Activated T-cell treated with anti-CD3 and anti-CD28 coated beads, Interleukin-2, amount 50 U/mL, for 72 hours (primary cell): ENCODE results near the gene RCL1. TPM values are rescaled to one million over a fixed set of nuclear protein-coding genes. Genes with fewer than 3 reads are reported as not detected.
A peak's percentile ranks its signal among the peaks of the same experiment; 100 is the strongest.

ENCODE experiments used
- ATAC-seq, 2 donors: fragments of 150-1000 bp; cut with Tn5 transposase; replicated peaks in 1 of 2; 2 replicates each; pipeline ENCODE4 v1.10.0; 2021; ENCODE audit warnings: moderate library complexity in 2 of 2, mild to moderate bottlenecking in 1 of 2
- DNase-seq, 2 donors: peaks; one replicate each; pipeline ENCODE4 v3.0.0; 2021 to 2022; ENCODE audit warnings: mixed read lengths in 1 of 2
- H3K27ac Mint-ChIP-seq: one replicate; pipeline ENCODE4 v1.8.0; 2022; ENCODE audit warnings: mild to moderate bottlenecking, moderate library complexity, mixed read lengths
- H3K27me3 Mint-ChIP-seq: one replicate; pipeline ENCODE4 v1.8.0; 2022; ENCODE audit warnings: low read depth, mixed read lengths
- H3K36me3 Mint-ChIP-seq, 2 donors: one replicate each; pipeline ENCODE4 v1.8.0; 2022; ENCODE audit warnings: mixed read lengths in 2 of 2, mild to moderate bottlenecking in 1 of 2; ENCODE audit not compliant: insufficient read depth in 2 of 2
- H3K4me1 Mint-ChIP-seq: one replicate; pipeline ENCODE4 v1.8.0; 2022; ENCODE audit warnings: low read depth, mixed read lengths
- H3K4me3 Mint-ChIP-seq, 2 donors: one replicate each; pipeline ENCODE4 v1.8.0; 2022; ENCODE audit warnings: mild to moderate bottlenecking in 2 of 2, mixed read lengths in 2 of 2, moderate library complexity in 2 of 2
- H3K9me3 Mint-ChIP-seq, 2 donors: one replicate each; pipeline ENCODE4 v1.8.0; 2022; ENCODE audit warnings: mixed read lengths in 2 of 2
- total RNA-seq, 2 donors: library from RNA; stranded (reverse); gene quantifications; one replicate each; pipeline ENCODE4 v1.2.3, GENCODE V29; 2022

RCL1 gene
- total RNA-seq, 2 donors from 2014 or later, result 29.7 to 38.8 TPM

GRCh38 chr9:4805191-4805918 is 12.6 kb downstream of the RCL1 start:
- H3K4me1 Mint-ChIP-seq, result peaks cover 34% of the 10 kb centered on the region
- H3K27ac Mint-ChIP-seq, result peak overlapping the region; percentile 15
- no peak for ATAC-seq
- no peaks in the 10 kb centered on the region for H3K27me3 Mint-ChIP-seq
- no peak for DNase-seq
- H3K9me3 Mint-ChIP-seq, result peaks cover 8 to 12% of the 10 kb centered on the region in 2 donors
- no peak overlapping the region for H3K4me3 Mint-ChIP-seq
- peaks cover 19 to 44% of the 10 kb centered on the region in 2 donors for H3K36me3 Mint-ChIP-seq

GRCh38 chr9:4810565-4810964 is 17.8 kb downstream of the RCL1 start:
- no peak overlapping the region for H3K4me3 Mint-ChIP-seq
- H3K4me1 Mint-ChIP-seq, result peaks cover 50% of the 10 kb centered on the region
- H3K27ac Mint-ChIP-seq, result no peak overlapping the region
- ATAC-seq (no peak), DNase-seq (no peak)
- peaks cover 7 to 8% of the 10 kb centered on the region in 2 donors for H3K9me3 Mint-ChIP-seq
- H3K36me3 Mint-ChIP-seq, result peaks cover 21 to 43% of the 10 kb centered on the region in 2 donors
- no peaks in the 10 kb centered on the region for H3K27me3 Mint-ChIP-seq

- ATAC-seq, result no peak
- no peak for DNase-seq
- Mint-ChIP-seq H3K4me3 (no peak overlapping the region), H3K4me1 (peaks cover 57% of the 10 kb centered on the region), H3K9me3 (peaks cover 4 to 6% of the 10 kb centered on the region in 2 donors), H3K27me3 (no peaks in the 10 kb centered on the region), H3K27ac (no peak overlapping the region), H3K36me3 (peaks cover 16 to 34% of the 10 kb centered on the region in 2 donors)
These were observed 19.1 kb downstream of the RCL1 start for GRCh38 chr9:4811824-4812223.

GRCh38 chr9:4812858-4813257 is 20.1 kb downstream of the RCL1 start:
- Mint-ChIP-seq H3K4me1 (peaks cover 54% of the 10 kb centered on the region), H3K36me3 (peaks cover 12 to 25% of the 10 kb centered on the region in 2 donors), H3K4me3 (no peak overlapping the region), H3K9me3 (peaks cover 0 to 4% of the 10 kb centered on the region in 2 donors), H3K27me3 (no peaks in the 10 kb centered on the region), H3K27ac (peak overlapping the region; percentile 33)
- ATAC-seq, result no peak
- no peak for DNase-seq

- H3K9me3 Mint-ChIP-seq, result peaks cover 0 to 2% of the 10 kb centered on the region in 2 donors
- H3K27ac Mint-ChIP-seq, result peak overlapping the region; percentile 95
- H3K4me3 Mint-ChIP-seq, result peak overlapping the region; percentile 17 to 80
- no peaks in the 10 kb centered on the region for H3K27me3 Mint-ChIP-seq
- H3K4me1 Mint-ChIP-seq, result peaks cover 41% of the 10 kb centered on the region
- H3K36me3 Mint-ChIP-seq, result peaks cover 11 to 19% of the 10 kb centered on the region in 2 donors
- ATAC-seq (no peak), DNase-seq (no peak)
These were observed 22.2 kb downstream of the RCL1 start for GRCh38 chr9:4814913-4815312.

- ATAC-seq, result no peak
- Mint-ChIP-seq H3K4me1 (peaks cover 37% of the 10 kb centered on the region), H3K4me3 (peak overlapping the region; percentile 17 to 80), H3K27ac (peak overlapping the region; percentile 95), H3K9me3 (peaks cover 0 to 2% of the 10 kb centered on the region in 2 donors), H3K27me3 (no peaks in the 10 kb centered on the region), H3K36me3 (peaks cover 11 to 16% of the 10 kb centered on the region in 2 donors)
- DNase-seq, result no peak
These were observed 22.7 kb downstream of the RCL1 start for GRCh38 chr9:4815381-4815956.

DNA sequence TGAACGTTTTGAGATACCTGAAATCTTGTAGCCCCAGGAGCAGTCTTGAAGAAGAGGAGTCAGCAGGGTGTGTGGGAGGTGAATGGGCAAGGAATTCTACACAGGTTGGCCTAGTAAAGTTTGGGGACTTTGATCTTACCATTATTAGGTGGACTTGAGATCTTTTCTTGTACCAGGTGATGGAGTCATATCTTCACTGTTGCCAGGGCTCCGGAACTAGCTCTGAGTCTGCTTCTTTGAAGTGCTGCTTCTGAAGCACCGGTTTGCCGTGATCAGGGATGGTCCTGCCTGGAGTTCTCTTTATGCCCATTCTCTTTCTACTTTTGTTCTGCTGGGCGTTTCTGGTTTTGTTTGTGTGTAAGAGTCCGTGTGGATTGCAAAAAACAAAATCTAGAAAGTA is 27.4 kb downstream of the RCL1 start:
- H3K4me1 Mint-ChIP-seq, result peaks cover 18% of the 10 kb centered on the region
- no peak overlapping the region for H3K4me3 Mint-ChIP-seq
- H3K9me3 Mint-ChIP-seq, result no peaks in the 10 kb centered on the region
- no peak overlapping the region for H3K27ac Mint-ChIP-seq
- H3K27me3 Mint-ChIP-seq, result no peaks in the 10 kb centered on the region
- DNase-seq, result no peak
- peaks cover 0 to 5% of the 10 kb centered on the region in 2 donors for H3K36me3 Mint-ChIP-seq
- no peak for ATAC-seq

GRCh38 chr9:4821133-4821532 is 28.4 kb downstream of the RCL1 start:
- ATAC-seq (no peak), DNase-seq (no peak)
- Mint-ChIP-seq H3K27ac (no peak overlapping the region), H3K4me3 (no peak overlapping the region), H3K9me3 (no peaks in the 10 kb centered on the region), H3K4me1 (peaks cover 14% of the 10 kb centered on the region), H3K36me3 (peaks cover 0 to 3% of the 10 kb centered on the region in 2 donors), H3K27me3 (no peaks in the 10 kb centered on the region)

DNA sequence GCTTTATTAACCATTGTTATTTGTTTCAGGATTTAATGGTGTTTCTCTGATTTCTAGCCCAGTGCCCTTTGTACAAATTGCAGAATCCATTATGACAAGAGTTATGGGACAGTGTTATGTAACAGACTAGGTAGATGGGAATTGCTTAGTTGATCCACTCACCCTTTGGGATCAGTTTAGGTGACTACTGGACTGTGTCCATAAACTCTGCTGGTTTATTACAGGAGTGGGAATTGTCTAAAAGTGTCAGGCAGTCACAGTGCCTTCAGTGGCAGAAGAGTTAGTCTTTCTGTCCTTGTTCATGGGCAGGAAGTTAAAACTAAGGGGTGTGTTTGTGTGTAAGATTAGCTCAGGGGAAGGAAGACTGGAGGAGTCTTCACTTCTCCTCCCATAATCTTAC is 29.3 kb downstream of the RCL1 start:
- no peak for DNase-seq
- Mint-ChIP-seq H3K4me3 (no peak overlapping the region), H3K27ac (no peak overlapping the region), H3K4me1 (peaks cover 12% of the 10 kb centered on the region), H3K36me3 (peaks cover 0 to 3% of the 10 kb centered on the region in 2 donors), H3K9me3 (no peaks in the 10 kb centered on the region), H3K27me3 (no peaks in the 10 kb centered on the region)
- ATAC-seq, result no peak

DNA sequence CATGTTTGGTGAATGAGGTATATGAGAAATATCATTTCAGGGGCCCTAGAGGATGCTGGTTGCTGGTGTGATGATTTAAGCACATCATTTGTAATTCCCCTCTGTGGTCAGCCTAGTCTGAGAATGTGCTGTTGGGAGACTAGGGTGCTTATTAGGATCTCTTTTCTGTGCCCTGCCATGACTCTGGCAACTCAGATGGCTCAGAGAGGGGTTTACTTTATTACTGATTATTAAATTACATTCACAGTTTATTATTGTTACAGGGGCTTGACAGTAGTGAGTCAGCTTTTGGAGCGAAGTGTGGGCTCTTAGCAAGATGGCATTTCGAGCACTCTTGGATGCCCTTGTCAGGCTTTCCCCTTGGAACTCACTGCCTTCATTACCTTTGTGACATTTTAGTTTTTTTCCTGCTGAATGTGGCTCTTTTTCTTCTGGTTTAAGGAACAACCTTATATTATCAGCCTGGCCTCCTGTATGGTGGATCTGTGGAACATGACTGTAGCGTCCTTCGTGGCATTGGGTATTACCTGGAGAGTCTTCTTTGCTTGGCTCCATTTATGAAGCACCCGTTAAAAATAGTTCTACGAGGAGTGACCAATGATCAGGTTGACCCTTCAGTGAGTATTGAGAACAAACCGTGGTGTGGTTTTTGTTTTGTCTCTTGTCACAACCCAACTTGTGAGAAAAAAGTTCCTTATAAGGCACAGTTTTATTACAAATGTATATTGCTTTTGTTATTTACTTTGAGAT is 33.8 kb downstream of the RCL1 start:
- H3K36me3 Mint-ChIP-seq, result peaks cover 0 to 5% of the 10 kb centered on the region in 2 donors
- H3K4me3 Mint-ChIP-seq, result no peak overlapping the region
- DNase-seq (no peak), ATAC-seq (peak; percentile 41 to 52)
- H3K4me1 Mint-ChIP-seq, result peaks cover 12% of the 10 kb centered on the region
- no peaks in the 10 kb centered on the region for H3K27me3 Mint-ChIP-seq
- H3K27ac Mint-ChIP-seq, result peak overlapping the region; percentile 23
- no peaks in the 10 kb centered on the region for H3K9me3 Mint-ChIP-seq

DNA sequence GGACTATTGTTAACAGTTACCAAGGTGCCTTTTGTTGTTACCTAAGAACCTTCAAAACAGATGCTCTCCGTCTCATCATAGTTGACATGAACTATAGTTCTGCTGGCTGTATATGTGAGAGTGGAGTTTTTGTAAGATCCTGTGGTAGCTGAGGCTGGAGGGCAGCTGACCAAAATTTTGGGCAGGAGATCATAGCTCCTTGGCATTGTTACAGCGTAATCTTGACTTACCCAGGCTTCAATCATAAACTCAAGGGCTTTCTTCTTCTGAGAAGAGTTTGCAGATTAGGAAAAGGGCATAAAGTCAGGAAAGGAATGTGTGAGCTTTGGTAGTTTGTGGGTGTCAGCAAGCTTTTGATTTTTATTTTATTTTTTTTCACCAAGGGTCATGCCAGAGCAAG is 34.5 kb downstream of the RCL1 start:
- Mint-ChIP-seq H3K27me3 (no peaks in the 10 kb centered on the region), H3K36me3 (peaks cover 0 to 5% of the 10 kb centered on the region in 2 donors), H3K27ac (peak overlapping the region; percentile 23)

DNA sequence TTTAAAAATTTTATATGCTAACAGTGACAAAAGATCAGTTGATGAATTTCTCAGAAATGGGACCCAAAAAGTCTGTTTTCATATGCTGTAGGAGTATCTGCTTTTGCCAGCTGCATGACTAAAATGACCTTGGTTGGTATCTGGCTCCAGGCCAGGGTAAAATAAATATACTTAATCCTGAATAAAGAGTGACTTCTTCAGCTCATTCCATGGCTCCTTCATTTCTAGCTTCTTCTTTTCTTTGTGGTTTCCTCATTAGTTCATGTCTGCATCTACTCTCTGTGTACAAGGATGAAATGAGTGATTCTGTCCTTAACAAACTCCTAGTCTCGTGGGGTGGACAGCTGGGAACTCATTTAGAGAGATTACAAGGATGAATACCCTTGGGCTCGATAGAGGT is 36.0 kb downstream of the RCL1 start:
- no peak for DNase-seq
- Mint-ChIP-seq H3K36me3 (peaks cover 2 to 15% of the 10 kb centered on the region in 2 donors), H3K9me3 (no peaks in the 10 kb centered on the region), H3K27me3 (no peaks in the 10 kb centered on the region), H3K4me1 (peaks cover 26% of the 10 kb centered on the region), H3K27ac (no peak overlapping the region), H3K4me3 (no peak overlapping the region)
- no peak for ATAC-seq

More for the DNA sequence above, 34.5 kb downstream of the RCL1 start:
- ATAC-seq, result no peak
- Mint-ChIP-seq H3K4me3 (no peak overlapping the region), H3K4me1 (peaks cover 11% of the 10 kb centered on the region), H3K9me3 (no peaks in the 10 kb centered on the region)
- DNase-seq, result no peak

GRCh38 chr9:4829969-4830368 is 37.2 kb downstream of the RCL1 start:
- Mint-ChIP-seq H3K4me1 (peaks cover 38% of the 10 kb centered on the region), H3K27me3 (no peaks in the 10 kb centered on the region), H3K27ac (no peak overlapping the region), H3K36me3 (peaks cover 5 to 22% of the 10 kb centered on the region in 2 donors), H3K4me3 (no peak overlapping the region), H3K9me3 (no peaks in the 10 kb centered on the region)
- DNase-seq (no peak), ATAC-seq (no peak)
